Activated T-helper 2 cell treated with anti-CD3 and anti-CD28 coated beads, Interferon-gamma antibody, Interleukin-2, Interleukin-4, amounts not matched to agents 10 μg/mL and 5 μg/mL and 100 μg/mL, durations not matched to agents 14 hours and 24 hours and 36 hours (primary cell): ENCODE measurements around the gene HTRA3. TPM values are rescaled to one million over a fixed set of nuclear protein-coding genes. Genes with fewer than 3 reads are reported as not detected.
"Not testable (repeated sequence)": the region's sequence is repeated elsewhere in the genome, so short reads cannot be mapped to it uniquely, and the experiment has no call there.

Experiments used
- DNase-seq: peaks from one replicate; pipeline ENCODE4 v3.0.0; 2021; ENCODE audit warnings: low spot score
- H3K27ac Mint-ChIP-seq: one replicate; pipeline ENCODE4 v1.8.0; 2021; ENCODE audit warnings: mixed read lengths
- H3K27me3 Mint-ChIP-seq: one replicate; pipeline ENCODE4 v1.8.0; 2021; ENCODE audit warnings: low read depth, mixed read lengths
- H3K36me3 Mint-ChIP-seq: one replicate; pipeline ENCODE4 v1.8.0; 2021; ENCODE audit warnings: low read depth, mixed read lengths
- H3K4me1 Mint-ChIP-seq: one replicate; pipeline ENCODE4 v1.8.0; 2021; ENCODE audit warnings: low read depth, mixed read lengths
- H3K4me3 Mint-ChIP-seq: one replicate; pipeline ENCODE4 v1.8.0; 2021; ENCODE audit warnings: low read depth, mild to moderate bottlenecking, moderate library complexity, mixed read lengths
- H3K9me3 Mint-ChIP-seq: one replicate; pipeline ENCODE4 v1.8.0; 2021; ENCODE audit warnings: mixed read lengths
- intact Hi-C: fragments of 100-400 bp; cut with micrococcal nuclease; formaldehyde crosslinking; loops from one replicate; pipeline ENCODE4 v1.15.1; 2023
- total RNA-seq: library from RNA; stranded (reverse); gene quantifications from 2 replicates; pipeline ENCODE4 v1.2.3, GENCODE V29; 2022

The HTRA3 gene
- total RNA-seq, 1 donor from 2014 or later: 0.23 TPM

DNA sequence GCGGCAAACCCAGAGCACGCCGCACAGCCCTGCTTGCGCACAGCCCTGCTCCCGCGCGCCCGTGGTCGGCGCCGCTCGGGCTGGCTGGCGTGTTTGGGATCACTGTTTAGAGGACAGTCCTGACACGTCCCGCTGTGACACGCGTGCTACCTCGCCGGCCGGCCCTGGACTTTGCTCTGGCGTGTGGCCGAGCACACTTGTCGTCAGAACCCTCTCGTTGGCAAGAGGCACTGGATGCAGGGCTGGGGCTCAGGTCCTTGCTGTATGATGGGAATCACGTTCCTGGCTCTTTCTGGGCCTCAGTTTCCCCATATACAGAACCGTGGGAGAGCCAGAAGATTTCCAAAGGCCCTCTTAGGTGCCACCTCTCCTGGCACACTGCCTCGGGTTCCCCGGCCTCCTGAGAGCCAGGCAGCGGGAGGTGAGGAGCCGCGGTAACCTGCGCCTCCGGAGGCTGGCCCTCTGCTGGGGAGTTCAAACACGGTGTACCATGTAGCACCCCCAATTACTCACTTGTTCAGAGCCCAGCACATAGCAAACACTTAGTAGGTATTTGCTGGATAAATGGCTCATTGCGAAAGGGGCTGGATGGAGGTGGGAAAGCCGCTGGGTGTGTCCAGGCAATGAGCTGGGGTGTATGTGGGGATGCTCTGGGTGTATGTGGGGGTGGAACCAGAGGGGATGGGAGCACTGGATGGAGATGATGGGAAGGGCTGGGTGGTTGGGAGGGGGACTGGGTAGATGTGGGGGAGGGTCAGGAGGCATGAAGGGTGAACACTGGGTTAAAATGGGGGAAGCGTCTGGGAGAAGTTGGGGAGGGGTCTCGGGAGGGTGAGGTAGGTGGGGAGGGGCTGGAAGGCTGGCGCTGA, 76.6 kb downstream of the HTRA3 start:
- H3K9me3 Mint-ChIP-seq: no peaks in the 10 kb centered on the region
- H3K36me3 Mint-ChIP-seq: no peaks in the 10 kb centered on the region
- no peaks in the 10 kb centered on the region for H3K27me3 Mint-ChIP-seq
- intact Hi-C loops: no loop called here
- no peak overlapping the region for H3K27ac Mint-ChIP-seq
- no peak overlapping the region for H3K4me3 Mint-ChIP-seq
- no peaks in the 10 kb centered on the region for H3K4me1 Mint-ChIP-seq
- no peak for DNase-seq

DNA sequence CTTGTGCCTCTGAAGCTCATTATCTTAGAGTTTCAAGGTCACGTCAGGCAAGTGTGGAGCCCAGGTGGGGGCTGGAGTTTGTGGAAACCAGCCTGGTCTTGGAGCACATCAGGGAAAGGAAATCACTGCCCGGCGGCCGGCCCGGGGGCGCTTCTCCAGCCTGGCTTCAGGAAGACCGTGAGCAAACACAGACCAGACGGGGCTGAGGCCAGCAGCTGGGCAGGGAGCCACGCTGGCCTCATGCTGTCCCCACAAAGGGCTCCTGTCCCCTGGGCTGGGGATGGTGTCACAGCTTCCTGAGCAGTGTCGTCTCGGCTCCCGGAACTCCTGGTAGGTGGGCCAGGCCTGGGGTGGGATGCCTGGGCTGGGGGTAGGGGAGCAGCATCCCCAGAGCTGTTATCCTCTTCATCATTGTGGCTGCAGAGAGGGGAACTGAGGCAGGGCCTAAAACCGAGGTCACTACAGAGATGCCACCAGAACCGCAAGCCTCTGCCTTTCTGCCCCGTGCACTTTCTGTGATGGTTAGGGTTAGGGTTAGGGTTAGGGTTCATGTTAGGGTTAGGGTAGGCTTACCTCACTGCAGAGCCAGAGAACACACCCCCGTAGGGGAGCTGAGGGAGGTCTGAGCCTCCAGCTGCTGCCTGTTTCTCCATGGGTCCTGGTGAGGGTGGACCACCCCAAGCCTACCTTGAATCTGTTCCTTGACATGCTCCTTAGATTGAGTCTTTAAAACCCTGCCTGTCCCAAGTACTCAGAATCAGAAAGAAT, 77.5 kb downstream of the HTRA3 start:
- H3K27me3 Mint-ChIP-seq: no peaks in the 10 kb centered on the region
- H3K9me3 Mint-ChIP-seq: no peaks in the 10 kb centered on the region
- no peak overlapping the region for H3K27ac Mint-ChIP-seq
- no peaks in the 10 kb centered on the region for H3K4me1 Mint-ChIP-seq
- no peak overlapping the region for H3K4me3 Mint-ChIP-seq
- DNase-seq: no peak
- intact Hi-C loops: no loop called here
- H3K36me3 Mint-ChIP-seq: no peaks in the 10 kb centered on the region

DNA sequence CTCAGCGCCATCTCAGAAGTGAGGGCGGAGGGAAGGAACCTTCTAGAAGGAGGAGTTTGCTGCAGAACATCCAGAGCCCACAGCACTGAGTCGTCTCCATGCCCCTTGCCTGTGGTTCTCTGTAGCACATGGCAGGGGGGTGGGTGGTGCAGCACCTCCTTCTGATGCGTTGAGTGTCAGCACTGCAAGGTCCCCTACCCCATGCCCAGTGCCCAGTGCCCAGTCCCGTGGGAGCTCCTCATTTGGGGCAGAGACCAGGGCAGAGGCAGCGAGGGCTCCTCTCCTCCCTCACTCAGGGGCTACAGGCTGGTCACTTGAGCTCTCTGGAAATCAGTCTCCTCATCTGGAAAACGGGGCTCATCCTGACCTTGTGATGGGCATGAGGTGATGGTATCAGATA, 78.1 kb downstream of the HTRA3 start:
- intact Hi-C loops: no loop called here
- no peaks in the 10 kb centered on the region for H3K36me3 Mint-ChIP-seq
- no peak for DNase-seq
- H3K4me3 Mint-ChIP-seq: no peak overlapping the region
- no peak overlapping the region for H3K27ac Mint-ChIP-seq
- H3K9me3 Mint-ChIP-seq: no peaks in the 10 kb centered on the region
- no peaks in the 10 kb centered on the region for H3K27me3 Mint-ChIP-seq
- H3K4me1 Mint-ChIP-seq: no peaks in the 10 kb centered on the region

DNA sequence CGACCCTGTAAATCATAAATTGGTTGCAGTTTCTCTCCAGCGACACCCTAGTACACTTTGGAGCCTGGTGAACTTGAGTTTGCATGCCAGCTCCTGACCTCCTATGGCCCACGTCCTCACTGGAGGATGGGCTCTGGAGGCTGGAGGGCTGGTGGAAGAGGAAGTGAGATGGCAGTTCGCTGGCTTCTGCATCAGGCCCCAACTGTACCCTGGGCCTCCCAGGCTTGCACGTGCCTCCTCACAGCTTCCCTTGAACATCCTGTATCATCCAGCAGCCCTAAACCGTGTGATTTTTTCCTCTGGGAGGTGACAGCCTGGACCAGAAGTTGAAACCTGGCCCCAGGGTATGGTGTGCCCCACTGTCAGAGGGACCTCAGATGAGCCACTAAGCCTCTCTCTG, 78.5 kb downstream of the HTRA3 start:
- Mint-ChIP-seq H3K9me3 (no peaks in the 10 kb centered on the region), H3K36me3 (no peaks in the 10 kb centered on the region), H3K4me1 (no peaks in the 10 kb centered on the region), H3K27me3 (no peaks in the 10 kb centered on the region), H3K27ac (no peak overlapping the region), H3K4me3 (no peak overlapping the region)
- no peak for DNase-seq
- intact Hi-C loops: no loop called here

DNA sequence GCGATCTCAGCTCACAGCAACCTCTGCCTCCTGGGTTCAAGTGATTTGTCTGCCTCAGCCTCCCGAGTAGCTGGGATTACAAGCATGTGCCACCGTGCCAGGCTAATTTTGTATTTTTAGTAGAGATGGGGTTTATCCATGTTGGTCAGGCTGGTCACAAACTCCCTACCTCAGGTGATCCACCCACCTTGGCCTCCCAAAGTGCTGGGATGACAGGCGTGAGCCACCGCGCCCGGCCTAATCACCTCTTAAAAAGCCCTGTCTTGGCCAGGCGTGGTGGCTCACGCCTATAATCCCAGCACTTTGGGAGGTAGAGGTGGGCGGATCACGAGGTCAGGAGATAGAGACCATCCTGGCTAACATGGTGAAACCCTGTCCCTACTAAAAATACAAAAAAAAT, 79.7 kb downstream of the HTRA3 start:
- H3K4me3 Mint-ChIP-seq, H3K27ac Mint-ChIP-seq, H3K4me1 Mint-ChIP-seq, H3K36me3 Mint-ChIP-seq, H3K9me3 Mint-ChIP-seq, H3K27me3 Mint-ChIP-seq, DNase-seq, intact Hi-C loops: not testable (repeated sequence)

DNA sequence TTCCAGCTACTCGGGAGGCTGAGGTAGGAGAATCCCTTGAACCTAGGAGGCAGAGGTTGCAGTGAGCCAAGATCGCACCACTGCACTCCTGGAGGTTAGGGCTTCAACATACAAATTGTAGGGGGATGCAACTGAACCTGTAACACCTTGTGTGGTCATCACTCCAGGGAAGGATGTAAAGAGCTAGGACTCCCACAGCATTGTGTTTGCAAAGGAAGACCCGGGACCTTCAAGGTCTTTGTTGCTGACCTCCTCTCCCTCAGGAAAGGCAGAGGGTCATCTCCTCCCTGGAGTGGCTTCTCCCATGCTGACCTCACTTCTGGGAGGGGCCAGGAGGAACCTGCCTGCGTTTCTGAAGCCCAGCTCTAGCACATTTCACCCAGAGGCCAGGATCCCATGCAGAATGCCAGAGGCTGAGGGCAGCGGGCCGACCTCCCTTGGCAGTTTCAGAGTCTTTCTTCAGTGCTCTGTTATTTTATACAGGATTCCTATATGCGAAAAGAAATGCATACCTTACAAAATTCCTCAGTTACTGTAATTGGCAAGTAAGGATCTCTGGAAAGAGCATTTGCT, 80.2 kb downstream of the HTRA3 start:
- intact Hi-C loops: no loop called here
- H3K27ac Mint-ChIP-seq: no peak overlapping the region
- no peak for DNase-seq
- H3K9me3 Mint-ChIP-seq: no peaks in the 10 kb centered on the region
- no peak overlapping the region for H3K4me3 Mint-ChIP-seq
- peaks cover 2% of the 10 kb centered on the region for H3K27me3 Mint-ChIP-seq
- no peaks in the 10 kb centered on the region for H3K4me1 Mint-ChIP-seq
- no peaks in the 10 kb centered on the region for H3K36me3 Mint-ChIP-seq

DNA sequence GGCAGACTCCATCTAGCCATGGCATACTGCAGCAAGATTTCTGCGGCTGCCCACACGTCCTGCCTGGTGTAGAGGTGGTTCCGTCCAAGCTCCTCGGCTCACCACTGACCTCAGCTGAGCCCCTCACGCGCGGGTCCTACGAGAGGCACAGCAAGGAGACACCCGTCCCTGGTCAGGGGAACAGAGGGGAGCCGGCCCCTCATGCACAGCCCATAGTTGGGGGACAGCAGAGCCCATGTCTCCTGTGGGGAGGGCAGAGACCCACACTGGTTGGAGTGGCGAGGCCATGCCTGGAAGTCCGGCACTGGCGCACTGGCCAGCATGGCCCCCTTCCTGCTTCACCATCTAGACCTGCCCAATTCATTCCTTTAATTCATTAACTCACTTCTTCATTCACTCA, 80.8 kb downstream of the HTRA3 start:
- intact Hi-C loops: no loop called here
- H3K9me3 Mint-ChIP-seq: no peaks in the 10 kb centered on the region
- no peak for DNase-seq
- H3K27me3 Mint-ChIP-seq: peaks cover 2% of the 10 kb centered on the region
- H3K4me1 Mint-ChIP-seq: no peaks in the 10 kb centered on the region
- H3K27ac Mint-ChIP-seq: no peak overlapping the region
- H3K36me3 Mint-ChIP-seq: no peaks in the 10 kb centered on the region
- H3K4me3 Mint-ChIP-seq: no peak overlapping the region

DNA sequence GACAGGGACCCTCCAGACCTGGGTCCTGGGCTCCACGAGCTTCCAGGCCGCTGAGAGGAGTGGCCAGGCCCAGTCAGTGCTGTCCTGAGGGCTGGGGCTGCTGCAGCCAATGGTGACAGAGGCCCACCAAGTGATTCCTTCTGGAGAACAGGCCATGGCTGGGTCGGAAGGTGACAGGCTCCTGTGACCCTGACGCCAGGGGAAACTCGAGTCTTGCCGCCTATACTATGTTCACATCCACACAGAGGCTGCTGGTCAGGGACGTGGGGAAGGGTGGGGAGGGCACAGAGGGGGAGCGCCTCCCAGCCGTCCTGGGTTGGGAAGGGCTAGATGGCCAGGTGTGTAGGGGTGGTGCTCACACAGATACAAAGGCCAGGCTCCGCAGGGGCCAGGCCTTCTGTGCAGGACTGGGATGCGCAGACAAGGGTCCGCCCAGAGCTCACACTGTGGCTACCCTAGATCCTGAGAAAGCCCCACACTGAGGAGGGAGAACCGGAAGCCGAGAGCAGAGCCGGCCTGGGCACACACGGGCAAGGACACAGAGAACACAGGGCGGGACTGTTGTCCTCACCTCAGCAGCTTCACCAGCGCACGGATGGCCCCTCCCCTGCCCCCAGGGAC, 81.4 kb downstream of the HTRA3 start:
- Mint-ChIP-seq H3K9me3 (no peaks in the 10 kb centered on the region), H3K4me3 (no peak overlapping the region), H3K27ac (no peak overlapping the region), H3K27me3 (peaks cover 2% of the 10 kb centered on the region), H3K4me1 (no peaks in the 10 kb centered on the region), H3K36me3 (no peaks in the 10 kb centered on the region)
- no peak for DNase-seq
- intact Hi-C loops: no loop called here

DNA sequence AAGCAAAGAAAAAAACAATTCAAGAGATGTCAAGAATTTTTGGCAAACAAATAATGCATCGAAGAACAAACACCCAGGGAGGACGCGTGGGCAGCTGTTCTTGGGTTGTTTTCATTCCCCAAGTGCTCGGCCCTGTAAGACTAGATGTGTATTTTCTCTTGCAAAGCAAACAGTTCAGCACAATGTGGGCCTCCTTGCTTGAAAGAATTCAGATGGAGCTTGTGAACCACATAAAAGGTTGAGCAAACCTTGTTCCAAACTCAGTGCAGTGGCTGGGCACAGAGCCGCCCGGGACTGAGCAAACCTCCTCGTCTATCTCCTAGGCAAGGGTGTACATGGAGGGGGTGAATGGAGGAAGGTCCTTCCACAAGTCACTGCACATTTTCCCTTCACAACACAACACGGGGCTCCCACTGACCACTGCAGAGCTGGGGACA, 82.4 kb downstream of the HTRA3 start:
- Mint-ChIP-seq H3K9me3 (no peaks in the 10 kb centered on the region), H3K36me3 (no peaks in the 10 kb centered on the region), H3K27me3 (peaks cover 2% of the 10 kb centered on the region), H3K4me3 (no peak overlapping the region), H3K4me1 (no peaks in the 10 kb centered on the region), H3K27ac (no peak overlapping the region)
- no peak for DNase-seq
- intact Hi-C loops: no loop called here

DNA sequence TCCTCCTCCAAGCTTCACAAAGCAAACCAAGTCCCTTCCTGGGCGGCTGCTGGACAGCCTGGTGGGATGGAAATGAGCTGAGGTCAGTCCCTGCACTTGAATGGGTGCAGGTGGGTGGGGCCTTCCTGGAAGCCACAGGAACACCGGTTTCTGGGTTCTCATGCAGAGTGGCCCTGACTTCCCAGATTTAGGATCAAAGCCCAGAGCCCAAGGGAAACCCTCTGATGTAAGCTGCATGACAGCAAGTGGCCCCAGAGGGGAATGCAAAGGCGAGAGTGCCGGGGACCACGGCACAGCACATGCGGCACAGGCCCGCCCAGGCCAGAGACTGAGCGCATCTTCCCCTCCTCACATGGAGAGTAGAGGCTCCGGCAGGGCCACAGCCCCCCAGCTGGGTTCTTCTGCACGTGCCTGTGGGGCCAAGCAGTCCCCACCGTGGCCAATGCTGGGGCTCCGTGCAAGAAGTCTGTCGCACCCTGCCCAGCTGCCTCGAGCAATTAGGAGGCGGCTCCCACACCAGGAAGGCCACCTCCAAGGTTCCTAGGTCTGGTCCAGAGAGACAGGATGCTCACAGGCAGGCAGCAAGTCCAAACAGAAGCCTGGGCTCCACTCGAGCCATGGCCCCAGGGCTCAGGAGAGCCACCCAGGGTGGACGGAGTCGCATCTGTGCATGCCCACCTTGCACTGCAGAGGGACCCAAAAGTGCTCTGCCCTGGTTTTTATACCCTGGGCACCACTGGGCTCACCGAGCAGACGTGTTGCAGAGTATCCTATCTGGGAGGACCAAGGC, 83.0 kb downstream of the HTRA3 start:
- intact Hi-C loops: no loop called here
- Mint-ChIP-seq H3K4me1 (no peaks in the 10 kb centered on the region), H3K27me3 (peaks cover 2% of the 10 kb centered on the region), H3K27ac (no peak overlapping the region), H3K4me3 (no peak overlapping the region), H3K9me3 (no peaks in the 10 kb centered on the region), H3K36me3 (no peaks in the 10 kb centered on the region)
- no peak for DNase-seq

DNA sequence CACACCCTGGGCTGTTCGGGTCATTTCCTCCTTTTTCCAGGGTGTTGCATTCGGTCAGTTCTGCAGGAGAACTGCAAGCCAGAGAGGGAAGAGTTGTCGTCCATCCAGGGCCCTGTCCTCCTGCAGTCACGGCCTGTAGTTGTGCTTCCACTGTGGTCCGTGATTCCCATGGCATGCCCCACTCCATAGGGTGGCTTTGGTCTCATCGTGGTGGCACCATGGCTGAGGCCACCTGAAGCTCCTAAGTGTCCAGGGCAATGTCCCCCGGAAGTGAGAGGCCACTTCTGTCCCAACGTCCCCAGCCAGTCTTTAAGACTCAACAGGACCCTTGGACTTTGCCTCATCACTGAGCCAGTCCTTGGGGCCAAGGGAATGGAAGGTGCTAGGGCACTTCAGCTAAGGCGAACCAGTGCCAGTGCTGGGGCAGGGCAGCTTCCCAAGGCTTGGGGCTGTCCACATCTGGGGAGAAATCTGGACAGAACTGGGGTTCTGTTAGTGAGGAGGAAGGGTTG, 83.7 kb downstream of the HTRA3 start:
- Mint-ChIP-seq H3K36me3 (no peaks in the 10 kb centered on the region), H3K4me1 (no peaks in the 10 kb centered on the region), H3K9me3 (no peaks in the 10 kb centered on the region)

DNA sequence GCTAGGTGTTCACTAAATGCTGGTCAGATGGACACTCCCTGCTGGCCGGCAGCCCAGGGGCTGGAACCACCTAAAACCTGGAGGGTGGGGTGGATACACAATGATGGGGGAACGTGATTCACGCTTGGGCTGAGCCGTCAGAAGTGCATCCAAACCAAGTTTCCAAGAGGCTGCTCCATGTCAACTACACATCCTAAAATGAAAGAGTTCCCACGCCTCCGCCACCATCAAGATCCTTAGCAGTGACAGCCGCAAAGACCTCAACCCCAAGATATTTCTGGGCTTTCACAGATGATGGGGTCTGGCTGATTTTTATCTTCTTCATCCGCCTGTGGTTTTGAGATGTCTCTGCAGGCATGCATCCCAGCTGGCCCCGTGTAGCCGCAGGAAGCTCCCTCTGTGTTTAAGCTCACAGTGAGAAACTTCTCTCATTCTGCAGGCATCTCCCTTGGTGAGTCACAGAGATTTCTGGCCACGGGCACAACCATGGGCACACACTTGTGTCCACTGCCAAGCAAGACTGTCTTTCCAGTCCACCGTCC, 84.4 kb downstream of the HTRA3 start:
- no peaks in the 10 kb centered on the region for H3K4me1 Mint-ChIP-seq
- peaks cover 2% of the 10 kb centered on the region for H3K27me3 Mint-ChIP-seq
- DNase-seq: no peak
- intact Hi-C loops: no loop called here
- no peak overlapping the region for H3K4me3 Mint-ChIP-seq
- no peaks in the 10 kb centered on the region for H3K9me3 Mint-ChIP-seq
- no peak overlapping the region for H3K27ac Mint-ChIP-seq
- no peaks in the 10 kb centered on the region for H3K36me3 Mint-ChIP-seq

More for the DNA sequence above, 83.7 kb downstream of the HTRA3 start:
- Mint-ChIP-seq H3K27ac (no peak overlapping the region), H3K27me3 (peaks cover 2% of the 10 kb centered on the region), H3K4me3 (no peak overlapping the region)
- no peak for DNase-seq
- intact Hi-C loops: no loop called here
